ENCODE results near the gene LRRC8E.

DNA sequence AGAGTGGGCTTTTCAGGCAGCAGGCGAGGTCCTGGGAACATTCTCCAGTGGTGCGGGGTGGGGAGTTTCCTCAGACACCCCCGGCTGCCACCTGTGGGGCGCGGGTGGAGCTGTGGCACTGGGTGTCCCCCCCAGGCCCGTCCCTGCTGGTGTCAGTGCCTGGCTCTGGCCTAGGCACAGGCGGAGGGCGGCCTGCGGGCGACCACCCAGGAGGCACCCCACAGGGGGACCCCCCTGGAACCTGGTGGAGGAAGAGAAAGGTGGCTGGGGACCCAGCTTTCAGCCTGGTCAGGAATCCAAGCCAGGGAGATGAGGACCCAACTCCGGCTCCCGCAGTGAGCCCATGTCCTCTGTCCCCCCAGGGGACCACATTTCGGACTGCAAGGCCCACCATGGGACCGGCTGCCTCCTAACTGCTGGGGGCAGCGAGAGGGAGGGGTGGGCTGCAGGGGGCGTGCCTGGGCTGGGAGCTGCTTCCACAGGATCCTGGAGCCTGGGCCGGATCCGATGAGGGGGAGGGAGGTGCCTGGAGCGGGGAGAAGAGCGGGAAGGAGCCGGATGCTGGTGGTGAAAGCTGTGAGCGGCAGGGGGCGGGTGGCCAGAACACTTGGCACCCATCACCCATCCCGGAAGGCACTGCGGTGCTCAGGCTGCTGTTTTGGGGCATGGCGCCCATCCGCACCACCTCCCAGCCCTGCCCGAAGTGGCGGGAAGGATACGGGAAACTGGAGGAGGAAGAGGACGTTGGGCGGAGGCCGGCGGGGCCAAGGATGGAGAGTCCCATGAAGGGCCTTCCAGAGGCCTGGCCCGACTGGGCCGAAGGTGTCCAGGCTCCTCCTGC lies 43.1 kb downstream of the LRRC8E start:
- TF ChIP-seq, protein P1, sequence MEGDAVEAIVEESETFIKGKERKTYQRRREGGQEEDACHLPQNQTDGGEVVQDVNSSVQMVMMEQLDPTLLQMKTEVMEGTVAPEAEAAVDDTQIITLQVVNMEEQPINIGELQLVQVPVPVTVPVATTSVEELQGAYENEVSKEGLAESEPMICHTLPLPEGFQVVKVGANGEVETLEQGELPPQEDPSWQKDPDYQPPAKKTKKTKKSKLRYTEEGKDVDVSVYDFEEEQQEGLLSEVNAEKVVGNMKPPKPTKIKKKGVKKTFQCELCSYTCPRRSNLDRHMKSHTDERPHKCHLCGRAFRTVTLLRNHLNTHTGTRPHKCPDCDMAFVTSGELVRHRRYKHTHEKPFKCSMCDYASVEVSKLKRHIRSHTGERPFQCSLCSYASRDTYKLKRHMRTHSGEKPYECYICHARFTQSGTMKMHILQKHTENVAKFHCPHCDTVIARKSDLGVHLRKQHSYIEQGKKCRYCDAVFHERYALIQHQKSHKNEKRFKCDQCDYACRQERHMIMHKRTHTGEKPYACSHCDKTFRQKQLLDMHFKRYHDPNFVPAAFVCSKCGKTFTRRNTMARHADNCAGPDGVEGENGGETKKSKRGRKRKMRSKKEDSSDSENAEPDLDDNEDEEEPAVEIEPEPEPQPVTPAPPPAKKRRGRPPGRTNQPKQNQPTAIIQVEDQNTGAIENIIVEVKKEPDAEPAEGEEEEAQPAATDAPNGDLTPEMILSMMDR (conservative IDR thresholded peaks at IDR 0.05; ENCODE audit: low read depth, low read length) = no peak
- no peak for TF ChIP-seq EZH2 (IDR thresholded peaks at IDR 0.05; ENCODE audit: borderline replicate concordance, low read depth, low read length, poor library complexity, severe bottlenecking)

All from A673 (cell line).